ENCODE measurements around the gene P2RY1.

DNA sequence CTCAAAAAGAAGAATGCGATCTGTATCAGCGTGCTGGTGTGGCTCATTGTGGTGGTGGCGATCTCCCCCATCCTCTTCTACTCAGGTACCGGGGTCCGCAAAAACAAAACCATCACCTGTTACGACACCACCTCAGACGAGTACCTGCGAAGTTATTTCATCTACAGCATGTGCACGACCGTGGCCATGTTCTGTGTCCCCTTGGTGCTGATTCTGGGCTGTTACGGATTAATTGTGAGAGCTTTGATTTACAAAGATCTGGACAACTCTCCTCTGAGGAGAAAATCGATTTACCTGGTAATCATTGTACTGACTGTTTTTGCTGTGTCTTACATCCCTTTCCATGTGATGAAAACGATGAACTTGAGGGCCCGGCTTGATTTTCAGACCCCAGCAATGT is 1.3 kb downstream of the P2RY1 start:
- TF ChIP-seq, protein P1, sequence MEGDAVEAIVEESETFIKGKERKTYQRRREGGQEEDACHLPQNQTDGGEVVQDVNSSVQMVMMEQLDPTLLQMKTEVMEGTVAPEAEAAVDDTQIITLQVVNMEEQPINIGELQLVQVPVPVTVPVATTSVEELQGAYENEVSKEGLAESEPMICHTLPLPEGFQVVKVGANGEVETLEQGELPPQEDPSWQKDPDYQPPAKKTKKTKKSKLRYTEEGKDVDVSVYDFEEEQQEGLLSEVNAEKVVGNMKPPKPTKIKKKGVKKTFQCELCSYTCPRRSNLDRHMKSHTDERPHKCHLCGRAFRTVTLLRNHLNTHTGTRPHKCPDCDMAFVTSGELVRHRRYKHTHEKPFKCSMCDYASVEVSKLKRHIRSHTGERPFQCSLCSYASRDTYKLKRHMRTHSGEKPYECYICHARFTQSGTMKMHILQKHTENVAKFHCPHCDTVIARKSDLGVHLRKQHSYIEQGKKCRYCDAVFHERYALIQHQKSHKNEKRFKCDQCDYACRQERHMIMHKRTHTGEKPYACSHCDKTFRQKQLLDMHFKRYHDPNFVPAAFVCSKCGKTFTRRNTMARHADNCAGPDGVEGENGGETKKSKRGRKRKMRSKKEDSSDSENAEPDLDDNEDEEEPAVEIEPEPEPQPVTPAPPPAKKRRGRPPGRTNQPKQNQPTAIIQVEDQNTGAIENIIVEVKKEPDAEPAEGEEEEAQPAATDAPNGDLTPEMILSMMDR (conservative IDR thresholded peaks at IDR 0.05) = no peak
- TF ChIP-seq EZH2 (IDR thresholded peaks at IDR 0.05; ENCODE audit: low read depth) = no peak

Measured in PC-9 (cell line).